ENCODE results near the gene AGO4.
A peak's percentile ranks its signal among the peaks of the same experiment; 100 is the strongest.
"Not testable (repeated sequence)": the region's sequence is repeated elsewhere in the genome, so short reads cannot be mapped to it uniquely, and the experiment has no call there.

The AGO4 gene

GRCh38 chr1:35863881-35864625 lies 56.2 kb downstream of the AGO4 start:
- no peak for DNase-seq (ENCODE audit: low read depth)

DNA sequence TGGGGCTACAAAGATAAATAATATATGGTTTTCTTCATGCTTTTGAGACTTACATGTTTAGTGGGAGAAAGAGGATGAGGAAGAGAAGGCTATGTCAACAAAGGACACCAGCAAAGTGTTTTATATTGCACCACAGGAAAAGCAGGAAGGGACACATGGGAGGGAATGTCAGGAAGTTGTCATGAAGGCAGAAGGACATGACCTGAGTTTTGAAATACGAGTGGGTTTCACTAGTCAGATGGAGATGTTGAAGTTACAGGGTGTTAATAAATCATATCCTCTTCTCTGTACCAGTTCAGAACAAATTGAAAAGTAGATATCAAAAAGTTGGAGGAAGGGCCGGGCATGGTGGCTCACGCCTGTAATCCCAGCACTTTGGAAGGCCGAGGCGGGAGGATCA lies 57.0 kb downstream of the AGO4 start:
- DNase-seq (ENCODE audit: low read depth) = no peak

GRCh38 chr1:35866991-35867390 lies 59.2 kb downstream of the AGO4 start:
- no peak for DNase-seq (ENCODE audit: low read depth)

DNA sequence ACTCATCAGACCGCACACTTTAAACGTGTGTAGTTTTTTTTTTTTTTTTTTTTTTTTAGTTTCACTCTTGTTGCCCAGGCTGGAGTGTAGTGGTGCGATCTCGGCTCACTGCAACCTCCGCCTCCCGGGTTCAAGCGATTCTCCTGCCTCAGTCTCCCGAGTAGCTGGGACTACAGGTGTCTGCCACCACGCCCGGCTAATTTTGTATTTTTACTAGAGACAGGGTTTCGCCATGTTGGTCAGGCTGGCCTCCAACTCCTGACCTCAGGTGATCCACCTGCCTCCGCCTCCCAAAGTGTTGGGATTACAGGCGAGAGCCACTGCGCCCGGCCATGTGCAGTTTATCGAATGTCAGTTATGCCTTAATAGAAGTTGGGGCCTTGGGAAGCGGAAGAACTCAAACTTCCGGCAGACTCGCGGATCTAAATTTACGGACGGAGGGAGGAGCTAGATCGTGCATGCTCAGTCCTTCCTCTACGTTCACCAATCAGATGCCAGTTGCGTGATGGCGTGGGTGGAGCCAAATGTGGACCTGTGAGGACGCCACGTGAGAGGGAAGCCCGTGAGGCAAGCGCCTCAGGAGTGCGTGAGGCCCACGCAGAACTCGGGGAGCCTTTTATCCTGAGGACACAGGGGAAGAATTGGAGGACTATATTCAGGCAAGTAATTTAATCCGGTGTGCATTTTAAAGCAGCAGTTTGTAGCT lies 61.6 kb downstream of the AGO4 start:
- DNase-seq (ENCODE audit: low read depth) = not testable (repeated sequence)

GRCh38 chr1:35870651-35871309 lies 63.0 kb downstream of the AGO4 start:
- no peak for DNase-seq (ENCODE audit: low read depth)

GRCh38 chr1:35873243-35873750 lies 65.5 kb downstream of the AGO4 start:
- DNase-seq (ENCODE audit: low read depth) = no peak

DNA sequence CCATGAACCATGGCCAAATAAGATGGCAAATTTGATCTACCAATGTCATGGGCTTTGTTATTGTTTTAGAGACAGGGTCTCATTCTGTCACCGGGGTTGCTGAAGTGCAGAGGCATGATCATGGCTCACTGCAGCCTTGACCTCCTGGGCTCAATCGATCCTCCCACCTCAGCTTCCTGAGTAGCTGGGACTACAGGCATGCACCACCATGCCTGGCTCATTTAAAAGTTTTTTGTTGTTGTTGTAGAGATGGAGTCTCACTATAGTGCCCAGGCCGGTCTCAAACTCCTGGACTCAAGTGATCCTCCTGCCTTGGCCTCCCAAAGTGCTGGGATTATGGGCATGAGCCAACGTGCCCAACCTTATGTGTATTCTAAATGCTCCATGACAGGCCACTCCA lies 66.3 kb downstream of the AGO4 start:
- DNase-seq (ENCODE audit: low read depth) = not testable (repeated sequence)

GRCh38 chr1:35876988-35877387 lies 69.2 kb downstream of the AGO4 start:
- DNase-seq (ENCODE audit: low read depth) = no peak

GRCh38 chr1:35881850-35882273 lies 74.0 kb downstream of the AGO4 start:
- no peak for DNase-seq (ENCODE audit: low read depth)

GRCh38 chr1:35882586-35882944 lies 74.7 kb downstream of the AGO4 start:
- DNase-seq (ENCODE audit: low read depth) = no peak

DNA sequence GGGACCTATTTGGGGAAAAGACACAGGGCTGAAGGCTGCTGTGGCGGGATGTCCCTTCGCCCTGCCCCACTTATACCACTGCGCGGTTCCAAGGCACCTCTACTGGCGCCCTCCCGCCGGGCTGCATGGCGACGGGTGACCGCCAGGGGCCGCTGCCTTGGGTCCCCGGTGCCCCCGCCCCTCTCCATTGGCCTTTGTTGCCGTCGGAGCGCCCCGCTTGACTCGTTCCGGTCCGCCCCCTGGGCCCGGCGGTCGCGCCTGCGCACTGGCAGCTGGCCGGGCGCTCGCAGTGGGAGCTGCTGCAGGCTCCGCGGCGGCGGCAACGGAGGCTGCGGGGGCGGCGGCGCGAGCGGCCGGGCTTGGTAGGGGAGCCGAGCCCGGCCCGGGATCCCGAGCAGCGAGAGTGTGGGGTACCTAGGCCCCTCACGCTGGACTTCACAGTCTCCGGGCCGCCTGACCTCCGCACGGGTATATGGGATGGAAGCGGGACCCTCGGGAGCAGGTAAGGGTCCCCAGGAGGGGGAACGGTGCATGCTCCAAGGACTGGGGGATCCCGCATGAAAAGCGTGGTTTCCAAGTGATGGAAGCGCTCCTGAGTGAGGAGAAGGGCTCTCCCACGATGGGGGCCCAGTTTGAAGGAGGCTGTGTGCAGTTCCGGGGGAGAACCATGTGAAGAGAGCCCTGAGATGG lies 75.3 kb downstream of the AGO4 start, which contains the start of gene AGO1:
Gene AGO1, plus strand, starts transcription at position 265 of the 690 bp plus-strand sequence. Its CDS starts 213 bp downstream, at position 478.
- DNase-seq (ENCODE audit: low read depth) = peak; percentile 48

GRCh38 chr1:35883635-35884101 lies 75.9 kb downstream of the AGO4 start:
- DNase-seq (ENCODE audit: low read depth) = no peak

- no peak for DNase-seq (ENCODE audit: low read depth)
Measured at GRCh38 chr1:35884934-35885333, 77.1 kb downstream of the AGO4 start.

- DNase-seq (ENCODE audit: low read depth) = no peak
Measured at GRCh38 chr1:35885961-35886558, 78.2 kb downstream of the AGO4 start.

- DNase-seq (ENCODE audit: low read depth) = no peak
Measured at GRCh38 chr1:35886577-35887431, 79.0 kb downstream of the AGO4 start.

- DNase-seq (ENCODE audit: low read depth) = no peak
Measured at GRCh38 chr1:35887508-35887907, 79.7 kb downstream of the AGO4 start.

GRCh38 chr1:35888255-35888654 lies 80.4 kb downstream of the AGO4 start:
- DNase-seq (ENCODE audit: low read depth) = no peak

GRCh38 chr1:35888981-35889380 lies 81.2 kb downstream of the AGO4 start:
- not testable (repeated sequence) for DNase-seq (ENCODE audit: low read depth)

- no peak for DNase-seq (ENCODE audit: low read depth)
Measured at GRCh38 chr1:35893051-35893879, 85.4 kb downstream of the AGO4 start.

GRCh38 chr1:35894183-35894582 lies 86.4 kb downstream of the AGO4 start:
- peak; percentile 19 for DNase-seq (ENCODE audit: low read depth)

Measured in non-pigmented ciliary epithelial cell (primary cell).